HG03025 (cell line): ENCODE data around the gene CDC14B.
"Not testable (repeated sequence)": the region's sequence is repeated elsewhere in the genome, so short reads cannot be mapped to it uniquely, and the experiment has no call there.

Source experiments
- ATAC-seq: cut with Tn5 transposase; IDR thresholded peaks from one replicate; pipeline ENCODE4 v1.9.1; 2021; ENCODE audit warnings: mild to moderate bottlenecking, moderate library complexity; ENCODE audit not compliant: unreplicated experiment, low FRiP score

Gene CDC14B

DNA sequence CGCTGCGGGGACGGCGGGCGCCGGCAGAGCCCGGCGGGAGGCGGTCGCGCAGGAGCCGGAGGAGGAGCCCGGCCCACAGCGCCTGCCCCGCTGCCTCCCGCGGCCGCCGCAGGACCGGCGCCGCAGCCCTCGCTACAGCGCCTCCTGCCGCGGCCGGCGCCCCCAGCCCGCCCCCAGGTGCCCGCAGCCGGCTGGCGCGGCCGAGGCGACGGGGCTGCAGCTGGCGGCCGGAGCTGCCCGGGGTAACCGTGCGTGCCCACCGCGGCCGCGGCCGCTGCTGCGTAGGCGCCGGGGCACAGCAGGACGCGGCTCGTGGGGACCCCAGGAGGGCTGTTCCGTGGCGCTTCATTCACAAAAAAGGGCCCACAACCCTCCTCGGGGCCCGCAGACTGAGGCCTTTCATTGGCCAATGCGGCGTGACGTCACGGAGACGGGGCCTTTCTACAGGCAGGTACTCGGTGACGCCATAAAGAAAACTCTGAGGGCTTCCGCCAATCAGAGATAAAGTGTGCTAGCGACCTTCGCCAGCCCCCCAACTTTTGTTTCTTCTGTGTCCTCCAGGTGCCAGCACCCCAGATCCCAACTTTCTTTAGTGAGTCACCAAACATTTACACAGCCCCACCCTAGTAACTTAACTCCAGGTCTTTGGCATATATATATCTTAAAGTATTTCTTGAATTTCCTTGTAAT, at the start of gene CDC14B:
Gene CDC14B (minus strand): TSS at position 353 of the 690 bp plus-strand sequence. CDS start 465 bp downstream, outside the sequence.
- no peak for ATAC-seq

DNA sequence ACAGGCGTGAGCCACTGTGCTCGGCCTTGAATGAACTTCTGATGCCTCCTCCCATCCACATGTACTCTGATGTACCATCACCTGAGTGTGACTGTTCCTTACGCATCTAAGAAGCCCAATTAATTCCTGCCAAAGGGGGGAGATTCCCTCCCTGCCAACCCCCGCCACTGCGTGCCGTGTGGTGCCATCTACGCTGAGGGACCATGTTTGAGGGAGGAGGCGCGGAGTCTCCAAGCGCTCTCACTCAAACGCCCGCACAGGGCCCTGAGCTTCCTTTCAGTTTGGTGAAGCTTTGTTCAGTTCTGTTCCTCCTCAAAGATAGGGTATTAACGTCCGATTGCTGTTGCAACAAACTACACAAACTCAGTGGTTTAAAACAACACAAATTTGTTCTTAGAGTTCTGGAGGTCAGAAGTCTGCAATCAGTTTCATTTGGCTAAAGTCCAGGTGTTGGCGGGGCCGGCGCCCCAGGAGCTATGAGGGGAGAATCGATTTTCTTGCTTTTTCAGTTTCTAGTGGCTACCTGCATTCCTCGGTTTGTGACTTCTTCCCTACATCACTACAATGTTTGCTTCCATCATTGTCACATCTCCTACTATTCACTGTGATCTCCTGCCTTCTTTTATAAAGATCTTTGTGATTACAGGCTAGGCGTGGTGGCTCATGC, 49.4 kb upstream of the CDC14B start:
- ATAC-seq, result no peak

DNA sequence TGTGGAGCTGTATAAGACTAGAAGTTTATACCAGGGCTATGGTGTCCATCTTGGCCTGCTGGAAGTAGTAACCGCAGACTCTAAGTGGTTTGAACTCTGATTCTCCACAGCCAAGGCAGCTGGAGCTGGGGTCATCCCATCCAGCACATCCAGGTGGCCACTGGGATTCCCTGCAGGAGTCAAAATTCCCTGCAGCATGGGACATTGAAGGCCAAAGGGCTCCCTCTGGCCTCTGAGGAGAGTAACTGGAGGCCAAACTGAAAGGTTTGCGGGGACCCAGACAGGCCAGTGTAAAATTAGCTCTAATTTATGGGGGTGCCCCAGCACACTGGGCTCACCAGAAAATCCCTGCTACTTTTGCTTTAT, 47.7 kb upstream of the CDC14B start:
- no peak for ATAC-seq

DNA sequence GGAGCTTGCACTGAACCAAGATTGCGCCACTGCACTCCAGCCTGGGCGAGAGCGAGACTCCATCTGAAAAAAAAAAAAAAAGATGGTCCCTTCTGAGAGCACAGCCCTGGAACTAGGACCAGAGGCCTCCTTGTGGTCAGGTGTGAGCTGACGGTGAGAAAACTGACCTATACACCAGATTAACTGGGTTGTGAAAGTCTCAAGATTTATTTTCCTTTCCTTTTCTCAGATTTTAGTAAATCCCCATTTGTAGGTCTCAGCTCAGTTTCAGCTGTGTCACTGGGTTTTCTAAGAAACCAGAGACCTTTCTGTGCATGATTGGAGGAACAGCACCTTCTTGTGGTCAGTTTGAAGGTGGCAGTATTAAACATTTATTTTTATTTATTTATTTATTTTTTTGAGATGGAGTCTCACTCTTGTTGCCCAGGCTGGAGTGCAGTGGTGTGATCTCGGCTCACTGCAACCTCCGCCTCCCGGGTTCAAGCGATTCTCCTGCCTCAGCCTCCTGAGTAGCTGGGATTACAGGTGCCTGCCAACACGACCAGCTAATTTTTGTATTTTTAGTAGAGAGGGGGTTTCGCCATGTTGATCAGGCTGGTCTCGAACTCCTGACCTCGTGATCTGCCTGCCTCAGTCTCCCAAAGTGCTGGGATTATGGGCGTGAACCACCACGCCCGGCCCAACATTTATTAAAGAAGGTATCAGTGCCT, 47.2 kb upstream of the CDC14B start:
- ATAC-seq, result not testable (repeated sequence)

DNA sequence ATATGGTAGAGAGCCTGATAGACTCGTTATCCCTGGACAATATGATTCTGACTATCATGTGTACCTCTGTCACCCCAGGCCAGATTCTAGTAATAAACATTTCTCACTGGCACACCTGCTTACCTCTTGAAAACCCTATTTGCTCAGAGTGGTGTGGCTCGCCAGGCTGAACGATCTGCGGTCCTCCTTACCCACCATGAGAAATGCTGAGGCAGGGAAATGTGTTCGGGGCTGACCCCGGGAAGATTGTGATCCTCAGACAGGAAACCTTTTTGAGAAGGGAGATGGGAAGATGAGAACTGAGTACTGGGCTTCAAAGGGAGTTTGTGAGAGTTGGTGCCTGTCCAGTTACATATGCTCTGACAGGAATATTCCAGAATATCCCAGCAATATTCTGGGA, 46.1 kb upstream of the CDC14B start:
- no peak for ATAC-seq

DNA sequence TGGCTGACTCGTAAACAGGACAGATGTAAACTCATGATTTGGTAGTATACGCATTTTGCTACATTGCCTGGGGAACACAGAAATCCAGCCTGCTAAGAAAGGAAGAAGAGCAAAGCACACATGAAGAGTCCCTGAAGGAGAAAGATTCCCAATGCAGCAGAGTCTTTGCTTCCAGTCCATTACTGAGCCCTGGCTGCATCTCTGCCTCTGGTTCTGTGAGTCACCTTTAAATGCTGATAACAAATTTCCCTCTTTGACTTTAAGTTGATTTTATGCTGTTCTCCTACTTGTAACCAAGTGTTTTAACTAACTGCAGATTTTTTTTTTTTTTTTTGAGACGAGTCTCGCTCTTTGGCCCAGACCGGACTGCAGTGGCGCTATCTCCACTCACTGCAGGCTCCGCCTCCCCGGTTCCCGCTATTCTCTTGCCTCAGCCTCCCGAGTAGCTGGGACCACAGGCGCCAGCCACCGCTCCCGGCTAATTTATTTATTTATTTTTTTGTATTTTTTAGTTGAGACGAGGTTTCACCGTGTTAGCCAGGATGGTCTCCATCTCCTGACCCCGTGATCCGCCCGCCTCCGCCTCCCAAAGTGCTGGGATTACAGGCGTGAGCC, 44.0 kb upstream of the CDC14B start:
- ATAC-seq, result no peak

DNA sequence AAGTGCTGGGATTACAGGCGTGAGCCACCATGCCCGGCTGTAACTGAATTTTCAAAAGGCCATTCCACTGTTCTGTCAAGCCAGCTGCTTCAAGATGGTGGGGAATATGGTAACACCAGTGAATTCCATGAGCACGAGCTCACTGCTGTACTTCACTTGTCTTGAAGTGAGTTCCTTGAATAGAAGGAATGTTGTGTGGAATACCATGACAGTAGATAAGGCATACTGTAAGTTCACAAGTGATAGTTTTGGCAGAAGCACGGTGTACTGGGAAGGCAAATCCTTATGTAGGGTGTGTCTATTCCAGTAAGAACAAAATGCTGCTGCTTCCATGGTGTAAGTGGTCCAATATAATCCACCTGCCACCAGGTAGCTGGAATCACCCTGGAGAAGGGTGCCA, 42.1 kb upstream of the CDC14B start:
- no peak for ATAC-seq

DNA sequence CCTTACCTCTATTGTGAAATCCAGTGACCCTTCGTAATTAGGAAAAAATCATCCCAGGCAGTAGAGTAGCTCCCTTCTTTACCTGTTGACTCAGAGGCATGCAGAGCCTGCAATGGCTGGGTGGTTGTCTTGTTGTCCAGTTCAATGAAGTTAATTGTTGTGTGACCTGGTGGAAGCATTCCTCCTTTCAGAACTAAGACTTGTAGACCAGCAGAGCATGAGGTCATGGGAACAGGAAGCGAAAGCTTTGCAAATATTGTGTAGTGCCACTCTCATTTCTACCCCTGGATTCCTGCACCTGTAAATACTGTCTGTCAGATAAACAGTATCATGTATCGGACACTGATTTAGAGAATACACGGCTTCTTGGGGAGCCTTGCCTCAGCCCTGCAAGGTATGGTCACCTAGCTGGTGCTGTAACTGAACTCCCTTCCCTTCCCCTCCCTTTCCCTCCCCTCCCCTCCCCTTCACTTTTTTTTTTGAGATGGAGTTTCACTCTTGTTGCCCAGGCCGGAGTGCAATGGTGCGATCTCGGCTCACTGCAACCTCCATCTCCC, 41.1 kb upstream of the CDC14B start:
- ATAC-seq, result no peak

DNA sequence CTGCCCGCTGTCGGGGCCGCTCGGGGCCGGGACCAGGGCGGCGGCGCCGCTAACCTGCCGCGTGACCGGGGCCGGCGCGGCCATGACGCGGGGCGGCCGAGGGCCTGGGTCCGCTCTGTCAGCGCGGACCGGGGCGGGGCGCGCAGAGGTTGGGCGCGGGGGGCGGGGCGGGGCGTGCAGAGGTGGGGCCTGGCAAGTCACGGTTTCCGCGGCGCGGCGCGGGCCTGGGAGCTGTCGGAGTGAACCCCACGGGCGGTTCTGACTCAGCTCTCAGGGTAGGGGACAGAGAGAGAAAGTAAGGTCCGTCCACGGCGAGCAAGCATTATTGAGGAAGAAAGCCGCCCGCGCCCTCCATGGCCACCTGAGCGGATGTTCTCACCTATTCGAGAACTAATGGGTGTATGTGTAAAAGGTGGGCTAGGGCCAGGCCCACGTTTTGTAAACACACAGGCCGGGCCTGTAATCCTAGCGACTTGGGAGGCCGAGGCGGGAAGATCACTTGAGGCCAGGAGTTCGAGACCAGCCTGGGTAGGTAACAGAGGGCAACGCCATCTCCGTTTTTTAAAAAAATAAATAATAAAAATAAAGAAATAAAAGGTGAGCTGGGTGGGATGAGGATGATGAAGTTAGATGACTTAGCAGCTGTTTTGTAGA, 35.7 kb upstream of the CDC14B start, which contains the start of gene PRXL2C:
Gene PRXL2C (minus strand): TSS at position 120 of the 654 bp plus-strand sequence. CDS start 36 bp downstream, at position 84.
- no peak for ATAC-seq

DNA sequence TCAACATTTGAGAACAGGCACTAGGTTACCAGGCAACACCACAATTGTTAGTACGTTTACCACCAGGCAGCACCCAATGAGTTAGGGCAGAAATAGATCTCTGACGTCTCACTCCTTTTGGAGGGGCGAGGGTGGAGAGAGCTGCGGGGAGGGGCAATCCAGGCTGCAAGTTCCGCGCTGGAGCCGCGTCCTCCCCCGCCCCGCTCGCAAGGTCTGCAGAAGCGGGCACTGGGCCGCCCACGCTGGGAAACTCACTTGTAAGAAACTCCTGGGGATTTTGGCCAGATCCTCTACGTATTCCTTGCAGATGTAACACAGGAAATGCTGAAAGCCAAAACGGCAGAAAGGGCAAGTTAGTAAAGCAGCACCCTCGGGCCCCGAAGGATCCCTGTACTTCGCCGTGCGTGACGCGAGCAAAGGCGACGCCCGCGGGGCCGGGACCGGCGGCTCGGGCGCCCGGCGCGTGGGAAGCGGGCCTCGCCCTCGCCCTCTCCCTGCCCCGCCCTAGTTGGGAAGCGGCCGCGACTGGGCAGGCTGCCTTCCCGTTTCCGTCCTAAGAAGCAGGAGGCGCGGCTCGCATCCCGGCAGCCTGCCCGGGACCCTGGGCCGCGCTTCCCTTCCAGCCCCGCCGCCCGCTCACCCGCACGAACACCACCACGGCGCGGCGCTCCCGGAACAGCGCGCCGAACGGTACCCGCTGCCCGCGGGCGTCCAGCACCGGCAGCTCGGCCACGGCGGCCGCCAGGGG, 35.0 kb upstream of the CDC14B start:
- ATAC-seq, result no peak

DNA sequence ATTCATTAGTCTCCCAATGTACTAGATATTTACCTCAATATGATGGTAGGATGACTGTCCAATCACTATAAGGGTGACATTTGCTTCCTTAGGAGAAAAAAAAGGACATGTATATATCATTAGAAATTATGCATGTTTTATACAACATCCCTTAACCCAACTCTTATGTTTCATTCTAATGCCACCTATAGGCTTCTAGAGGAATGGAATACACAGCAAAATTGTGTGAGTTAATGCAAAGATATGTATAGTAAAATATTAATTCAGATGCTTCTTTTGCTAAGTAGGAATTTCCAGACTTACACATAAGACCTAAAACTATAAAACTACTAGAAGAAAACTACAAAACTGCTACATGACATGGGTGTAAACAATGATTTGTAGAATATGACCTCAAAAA, 32.0 kb upstream of the CDC14B start:
- no peak for ATAC-seq

DNA sequence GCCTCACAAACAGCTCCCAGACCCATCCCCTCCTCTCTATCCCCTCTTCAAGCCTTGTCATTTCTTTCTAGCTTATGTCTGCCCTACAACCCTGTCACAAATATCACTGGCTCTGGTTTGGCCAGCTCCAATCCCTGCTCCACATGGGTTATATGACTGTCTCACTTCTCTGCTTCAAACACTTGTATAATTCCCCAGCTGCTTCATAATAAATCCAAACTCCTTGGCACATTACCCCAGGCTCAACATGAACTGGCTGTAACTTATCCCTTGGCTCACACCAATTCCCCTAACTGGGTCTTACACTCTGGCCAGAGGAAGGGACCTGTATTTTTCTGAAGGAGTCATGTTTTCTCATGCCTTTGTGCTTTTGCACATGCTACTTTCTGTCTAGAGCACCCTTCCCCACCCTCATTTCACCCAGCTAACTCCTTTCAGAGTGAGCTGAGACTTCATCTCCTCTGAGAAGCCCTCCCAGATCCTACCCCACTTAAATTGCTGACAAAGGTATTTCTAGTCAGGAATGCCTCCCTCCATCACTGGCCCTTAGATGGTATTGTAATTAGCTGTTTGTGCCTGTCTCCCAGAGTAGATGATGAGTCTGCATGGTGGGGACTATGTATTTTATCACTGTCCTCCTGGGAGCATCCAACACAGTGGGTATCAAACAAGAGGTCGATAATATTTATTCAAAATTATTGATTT, 30.1 kb upstream of the CDC14B start:
- ATAC-seq, result no peak

DNA sequence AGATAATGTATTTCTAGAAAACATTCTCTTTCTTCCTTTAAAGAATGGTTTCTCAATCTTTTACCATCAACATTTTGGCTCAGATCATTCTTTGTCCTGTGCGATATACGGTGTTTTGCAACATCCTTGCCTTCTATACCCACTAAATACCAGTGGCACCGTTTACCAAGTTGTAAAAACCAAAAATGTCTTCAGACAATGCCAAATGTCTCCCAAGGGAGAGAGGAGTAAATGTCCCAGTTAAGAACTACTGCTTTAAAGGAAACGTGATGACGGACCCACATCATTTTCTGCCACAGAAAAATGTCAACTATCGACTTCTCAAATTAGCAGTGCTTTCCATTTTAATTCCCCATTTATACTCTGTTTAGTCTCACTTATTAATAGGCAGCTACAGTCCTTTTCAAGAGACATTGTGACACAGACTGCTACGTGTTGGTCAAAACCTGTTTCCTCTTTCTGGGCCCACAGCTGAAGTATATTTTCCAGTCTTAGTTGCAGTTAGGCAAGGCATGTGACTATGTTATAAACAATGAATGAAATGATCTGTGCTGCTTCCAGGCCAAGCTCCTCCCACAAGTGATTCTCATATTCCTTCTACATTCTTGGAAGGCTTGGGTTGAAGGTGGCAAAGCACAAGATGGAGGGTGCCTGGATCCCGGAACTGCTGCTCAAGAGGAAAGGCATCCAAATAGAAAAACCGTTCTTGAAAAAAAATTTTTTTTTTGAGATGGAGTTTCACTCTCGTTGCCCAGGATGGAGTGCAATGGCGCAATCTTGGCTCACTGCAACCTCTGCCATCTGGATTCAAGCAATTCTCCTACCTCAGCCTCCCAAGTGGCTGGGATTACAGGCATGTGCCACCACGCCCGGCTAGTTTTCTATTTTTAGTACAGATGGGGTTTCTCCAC, 26.7 kb upstream of the CDC14B start:
- ATAC-seq, result no peak

DNA sequence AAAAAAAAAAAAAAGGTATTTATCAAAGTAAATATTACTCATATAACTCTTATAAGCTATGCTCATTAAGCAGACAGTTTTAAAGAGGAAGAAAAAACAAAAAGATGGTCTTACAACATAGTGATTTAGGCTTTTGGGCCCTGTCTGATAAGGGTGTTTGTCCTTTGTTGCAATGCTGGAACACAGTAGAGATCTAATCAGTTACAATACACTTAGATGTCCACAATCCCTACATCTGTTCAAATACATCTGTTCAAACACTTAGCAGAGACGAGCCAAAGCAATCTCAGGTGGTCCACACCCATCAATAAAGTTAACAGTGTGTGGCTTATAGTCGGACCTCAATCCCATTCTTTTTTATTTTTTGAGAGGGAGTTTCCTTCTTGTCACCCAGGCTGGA, 24.5 kb upstream of the CDC14B start:
- no peak for ATAC-seq

DNA sequence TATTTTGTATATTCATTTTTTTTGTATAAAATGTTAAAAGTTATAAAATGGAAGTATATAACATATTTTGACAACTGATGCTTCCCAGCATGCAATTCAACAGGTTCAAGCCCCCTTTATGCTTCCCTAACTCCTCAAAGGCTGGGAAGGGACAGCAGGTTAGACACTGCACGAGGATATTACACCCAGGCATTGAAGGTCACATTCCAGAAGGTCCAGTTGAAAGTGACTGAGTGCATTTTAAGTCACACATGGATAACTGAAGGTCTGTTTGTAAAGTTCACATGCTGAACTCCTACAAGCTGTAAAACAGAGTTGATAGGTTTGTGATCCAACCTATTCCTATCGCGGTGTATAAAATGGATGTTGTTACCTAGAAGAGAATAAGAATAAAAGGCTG, 21.9 kb upstream of the CDC14B start:
- ATAC-seq, result no peak

DNA sequence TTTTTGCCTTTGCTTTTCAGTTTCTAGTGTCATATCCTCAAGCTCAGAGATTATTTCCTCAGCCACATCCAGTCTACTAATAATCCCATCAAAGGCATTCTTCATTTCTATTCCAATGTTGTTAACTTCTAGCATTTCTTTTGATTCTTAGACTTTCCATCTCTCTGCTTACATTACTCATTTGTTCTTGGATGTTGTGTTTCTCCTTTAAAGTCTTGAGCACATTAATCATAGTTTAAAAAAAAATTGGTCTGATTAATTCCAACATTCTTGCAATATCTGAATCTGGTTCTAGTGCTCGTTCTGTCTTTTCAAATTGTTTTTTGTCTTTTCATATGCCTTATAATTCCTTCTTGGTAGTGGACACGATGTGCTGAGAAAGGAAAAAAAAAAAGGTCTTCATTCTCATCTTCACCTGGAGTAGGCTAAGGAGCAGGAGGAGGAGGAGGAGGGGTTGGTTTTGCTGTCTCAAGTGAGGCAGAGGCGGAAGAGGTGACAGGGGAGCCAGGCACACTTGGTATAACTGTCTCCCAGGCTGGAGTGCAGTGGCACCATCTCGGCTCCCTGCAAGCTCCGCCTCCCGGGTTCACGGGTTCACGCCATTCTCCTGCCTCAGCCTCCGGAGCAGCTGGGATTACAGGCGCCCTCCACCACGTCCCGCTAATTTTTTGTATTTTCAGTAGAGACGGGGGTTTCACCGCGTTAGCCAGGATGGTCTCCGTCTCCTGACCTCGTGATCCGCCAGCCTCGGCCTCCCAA, 19.1 kb upstream of the CDC14B start:
- ATAC-seq, result no peak

DNA sequence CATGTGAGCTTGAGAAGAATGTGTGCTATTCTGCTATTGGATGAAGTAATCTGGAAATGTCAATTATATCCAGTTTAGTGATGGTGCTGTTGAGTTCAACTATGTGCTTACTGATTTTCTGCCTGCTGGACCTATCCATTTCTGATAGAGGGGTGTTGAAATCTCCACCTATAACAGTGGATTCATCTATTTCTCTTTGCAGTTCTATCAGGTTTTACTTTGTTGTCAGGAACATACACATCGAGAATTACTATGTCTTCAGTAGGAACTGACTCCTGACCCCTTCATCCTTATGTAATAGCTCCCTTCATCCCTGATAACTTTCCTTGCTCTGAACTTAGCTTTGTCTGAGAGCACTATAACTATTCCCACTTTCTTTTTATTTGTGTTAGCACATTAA, 16.7 kb upstream of the CDC14B start:
- ATAC-seq, result no peak
